GM21390 (cell line): ENCODE data around the gene MAP3K14.

ENCODE experiments used
- ATAC-seq: cut with Tn5 transposase; IDR thresholded peaks from one replicate; pipeline ENCODE4 v1.9.1; 2021; ENCODE audit not compliant: unreplicated experiment

Gene MAP3K14

GRCh38 chr17:45225051-45225700 lies 91.6 kb downstream of the MAP3K14 start:
- ATAC-seq, result no peak

- ATAC-seq, result no peak
Observed at GRCh38 chr17:45224671-45225050, 92.2 kb downstream of the MAP3K14 start.

GRCh38 chr17:45223539-45224528 lies 93.0 kb downstream of the MAP3K14 start:
- no peak for ATAC-seq

GRCh38 chr17:45222996-45223538 lies 93.8 kb downstream of the MAP3K14 start:
- no peak for ATAC-seq

GRCh38 chr17:45222289-45222995 lies 94.4 kb downstream of the MAP3K14 start:
- no peak for ATAC-seq

GRCh38 chr17:45222014-45222288 lies 94.9 kb downstream of the MAP3K14 start:
- ATAC-seq, result no peak

- no peak for ATAC-seq
Observed at GRCh38 chr17:45221081-45222013, 95.5 kb downstream of the MAP3K14 start, which contains the start of gene FMNL1. TSS of gene FMNL1 (plus strand) at chr17:45221885. CDS start at chr17:45222125, 240 bp downstream.

GRCh38 chr17:45220079-45220478 lies 96.7 kb downstream of the MAP3K14 start:
- ATAC-seq, result no peak

GRCh38 chr17:45218895-45219661 lies 97.7 kb downstream of the MAP3K14 start:
- no peak for ATAC-seq
